IMR-90 (cell line): ENCODE results near the gene GSTM1. TPM values are rescaled to one million over a fixed set of nuclear protein-coding genes. Genes with fewer than 3 reads are reported as not detected.

Experiments used
- ATAC-seq: fragments of 200-7000 bp; cut with Tn5 transposase; 2 replicates; pipeline ENCODE4 v1.9.1; 2020; ENCODE audit warnings: low read depth, mild to moderate bottlenecking, moderate library complexity
- BruUV-seq: library from RNA; stranded (reverse); fragments of 400-500 nt; replicated peaks from 2 replicates; lab custom pipeline; 2021; lab: Mats Ljungman, UMichigan
- CTCF ChIA-PET: fragments of 300-600 bp; formaldehyde crosslinking; extraction: SDS; loops from one replicate; lab custom pipeline; 2021; ENCODE audit warnings: antibody characterized with exemption; lab: Yijun Ruan, JAX
- POLR2A ChIA-PET: fragments of 300-600 bp; sonication (Branson Sonifier 250); formaldehyde crosslinking; loops from one replicate; lab custom pipeline; 2022; ENCODE audit warnings: antibody characterized with exemption; ENCODE audit not compliant: unreplicated experiment; lab: Charles Lee
- DNase-seq: peaks from one replicate; pipeline ENCODE4 v3.0.0; 2013
- H2AFZ ChIP-seq: replicated peaks from 2 replicates; pipeline ENCODE3; 2013; ENCODE audit warnings: low read length, mild to moderate bottlenecking; ENCODE audit not compliant: poor library complexity
- H2AK5ac ChIP-seq: 2 replicates; pipeline ENCODE4 v1.6.1; 2013; ENCODE audit warnings: low read depth, low read length, inconsistent platforms
- H2AK9ac ChIP-seq: replicated peaks from 2 replicates; pipeline ENCODE3; 2013; ENCODE audit warnings: mild to moderate bottlenecking, low read depth, low read length, moderate library complexity; ENCODE audit not compliant: poor library complexity
- H2BK120ac ChIP-seq: 2 replicates; pipeline ENCODE4 v1.6.1; 2013; ENCODE audit warnings: low read depth, low read length, inconsistent platforms
- H2BK15ac ChIP-seq: 3 replicates; pipeline ENCODE4 v1.6.1; 2013; ENCODE audit warnings: low read depth, low read length, inconsistent platforms
- H2BK20ac ChIP-seq: 2 replicates; pipeline ENCODE4 v1.6.1; 2013; ENCODE audit warnings: low read depth, mild to moderate bottlenecking, inconsistent platforms, low read length, moderate library complexity
- H2BK5ac ChIP-seq: 2 replicates; pipeline ENCODE4 v1.6.1; 2013; ENCODE audit warnings: mild to moderate bottlenecking, low read depth, low read length, inconsistent platforms; ENCODE audit not compliant: poor library complexity, severe bottlenecking
- H3K14ac ChIP-seq: replicated peaks from 2 replicates; pipeline ENCODE4 v1.6.1; 2013; ENCODE audit warnings: low read depth, low read length, inconsistent platforms
- H3K18ac ChIP-seq: 2 replicates; pipeline ENCODE4 v1.6.1; 2013; ENCODE audit warnings: low read depth, low read length, control low read depth
- H3K23ac ChIP-seq: 2 replicates; pipeline ENCODE4 v1.6.1; 2013; ENCODE audit warnings: low read depth, low read length, inconsistent platforms
- H3K27ac ChIP-seq: 2 replicates; pipeline ENCODE4 v1.5.1; 2013; ENCODE audit warnings: mild to moderate bottlenecking, control low read depth, low read length; ENCODE audit not compliant: insufficient read depth
- H3K27me3 ChIP-seq: 2 replicates; pipeline ENCODE4 v1.6.1; 2013; ENCODE audit warnings: low read length; ENCODE audit not compliant: control insufficient read depth, insufficient read depth
- H3K36me3 ChIP-seq: 2 replicates; pipeline ENCODE4 v1.6.1; 2013; ENCODE audit warnings: low read length, mixed read lengths; ENCODE audit not compliant: control insufficient read depth, insufficient read depth
- H3K4ac ChIP-seq: 2 replicates; pipeline ENCODE4 v1.6.1; 2013; ENCODE audit warnings: low read depth, low read length, inconsistent platforms
- H3K4me1 ChIP-seq: 2 replicates; pipeline ENCODE4 v1.6.1; 2013; ENCODE audit warnings: low read length, mixed read lengths; ENCODE audit not compliant: control insufficient read depth, insufficient read depth
- H3K4me2 ChIP-seq: 2 replicates; pipeline ENCODE4 v1.6.1; 2013; ENCODE audit warnings: low read depth, mild to moderate bottlenecking, control low read depth, low read length, moderate library complexity
- H3K4me3 ChIP-seq: 2 replicates; pipeline ENCODE4 v1.5.1; 2013; ENCODE audit warnings: low read depth, mild to moderate bottlenecking, control low read depth, low read length, moderate library complexity; ENCODE audit not compliant: insufficient read depth
- H3K56ac ChIP-seq: 2 replicates; pipeline ENCODE4 v1.6.1; 2013; ENCODE audit warnings: low read length, inconsistent platforms; ENCODE audit not compliant: insufficient read depth; ENCODE audit errors: extremely low read depth
- H3K79me1 ChIP-seq, 2 experiments: 2 replicates each; pipeline ENCODE4 v1.6.1; 2013; ENCODE audit warnings: low read length in 2 of 2, inconsistent platforms in 1 of 2, low read depth in 1 of 2
- H3K9ac ChIP-seq: 2 replicates; pipeline ENCODE4 v1.6.1; 2013; ENCODE audit warnings: low read depth, low read length, control low read depth
- H3K9me1 ChIP-seq: 2 replicates; pipeline ENCODE4 v1.6.1; 2013; ENCODE audit warnings: low read length, inconsistent platforms; ENCODE audit not compliant: insufficient read depth
- H3K9me3 ChIP-seq: 2 replicates; pipeline ENCODE4 v1.6.1; 2013; ENCODE audit warnings: low read length; ENCODE audit not compliant: control insufficient read depth, insufficient read depth
- H4K20me1 ChIP-seq: 2 replicates; pipeline ENCODE4 v1.6.1; 2013; ENCODE audit warnings: low read length, inconsistent platforms; ENCODE audit not compliant: insufficient read depth
- H4K5ac ChIP-seq: 2 replicates; pipeline ENCODE4 v1.6.1; 2013; ENCODE audit warnings: mild to moderate bottlenecking, low read depth, low read length, control low read depth
- H4K8ac ChIP-seq, 2 experiments: 2 replicates each; pipeline ENCODE4 v1.6.1; 2013; ENCODE audit warnings: low read depth in 2 of 2, low read length in 2 of 2, control low read depth in 1 of 2, inconsistent platforms in 1 of 2
- H4K91ac ChIP-seq: 2 replicates; pipeline ENCODE4 v1.6.1; 2013; ENCODE audit warnings: low read depth, low read length, inconsistent platforms; ENCODE audit not compliant: insufficient read depth
- WGBS, 2 experiments: methylation state at CpG; one replicate each; pipeline versions ENCODE4 v1.1.5 to v1.1.7; 2013; ENCODE audit warnings: missing lambda C conversion rate in 2 of 2; ENCODE audit not compliant: insufficient read length in 1 of 2; ENCODE audit errors: extremely low coverage in 2 of 2; 5-methylcytosine and 5-hydroxymethylcytosine counted together
- dilution Hi-C: fragments of 300-500 bp; cut with HindIII; formaldehyde crosslinking; loops from one replicate; pipeline ENCODE4 v1.14.3; 2018; ENCODE audit warnings: low sequenced_read_pairs; ENCODE audit not compliant: unreplicated experiment
- in situ Hi-C: fragments of 300-500 bp; cut with MboI; formaldehyde crosslinking; loops from 3 replicates; pipeline ENCODE4 v1.14.3; 2019; ENCODE audit warnings: low sequenced_read_pairs, inconsistent platforms, mixed read lengths
- intact Hi-C: fragments of 100-400 bp; cut with micrococcal nuclease; formaldehyde crosslinking; loops from 2 replicates; pipeline ENCODE4 v1.10.0; 2022
- polyA plus RNA-seq, 3 experiments: library from polyadenylated mRNA; depleted of rRNA; stranded (reverse); fragments of >200 nt; gene quantifications; 2 replicates each; pipeline ENCODE4 v1.2.3, GENCODE V29; 2012; ENCODE audit warnings: low replicate concordance in 1 of 3
- total RNA-seq: library from RNA; depleted of rRNA; stranded (reverse); fragments of >200 nt; gene quantifications from 2 replicates; pipeline ENCODE4 v1.2.3, GENCODE V29; 2012
- TF ChIP-seq, protein P1 (sequence below): fragments of 150-350 bp; IDR thresholded peaks from 2 replicates; pipeline ENCODE4 v1.6.1; 2016; ENCODE audit warnings: low read depth, mild to moderate bottlenecking, low read length, moderate library complexity, borderline replicate concordance

GSTM1 gene
- total and polyA plus RNA-seq, 2 of the 4 experiments (the other 2 are of a cell fraction) = not detected

DNA sequence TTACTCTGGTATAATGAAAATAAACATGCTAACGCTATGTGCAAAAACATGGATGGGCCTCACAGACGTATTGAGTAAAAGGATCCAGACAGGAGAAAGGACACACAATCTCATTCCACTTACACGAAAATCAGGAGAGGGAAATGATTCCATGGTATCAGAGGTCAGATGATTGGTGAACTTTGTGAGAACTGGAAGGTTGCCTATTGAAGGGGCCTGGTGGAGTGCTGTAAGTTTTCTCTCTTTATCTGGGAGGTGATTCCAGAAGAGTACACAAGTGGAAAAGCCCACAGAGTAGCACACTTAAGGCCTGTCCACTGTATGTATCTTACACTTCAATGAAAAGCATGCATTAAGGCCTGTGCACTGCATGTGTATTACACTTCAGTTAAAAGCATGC, 10.2 kb upstream of the GSTM1 start:
- Histone ChIP-seq H3K27me3 (no peaks in the 10 kb centered on the region), H3K27ac (no peak overlapping the region), H3K4me2 (no peak overlapping the region), H4K20me1 (no peaks in the 10 kb centered on the region), H2AK9ac (no peak overlapping the region), H4K8ac (no peak overlapping the region), H2AK5ac (no peak overlapping the region), H2BK120ac (no peak overlapping the region), H3K4me3 (no peak overlapping the region), H3K14ac (no peak overlapping the region), H3K18ac (no peak overlapping the region), H2BK5ac (no peak overlapping the region), H4K91ac (no peak overlapping the region), H3K9ac (no peak overlapping the region), H4K5ac (no peak overlapping the region), H3K79me1 (no peaks in the 10 kb centered on the region), H3K36me3 (peaks cover 6% of the 10 kb centered on the region; the same call in 1 of the 2 replicates), H3K4ac (no peak overlapping the region), H2AFZ (no peak overlapping the region), H2BK15ac (no peak overlapping the region), H3K4me1 (peaks cover 2% of the 10 kb centered on the region; the same call in 1 of the 2 replicates), H2BK20ac (no peak overlapping the region), H3K23ac (no peak overlapping the region), H3K9me3 (no peaks in the 10 kb centered on the region), H3K56ac (no peak overlapping the region), H3K9me1 (no peaks in the 10 kb centered on the region)
- TF ChIP-seq, protein P1, sequence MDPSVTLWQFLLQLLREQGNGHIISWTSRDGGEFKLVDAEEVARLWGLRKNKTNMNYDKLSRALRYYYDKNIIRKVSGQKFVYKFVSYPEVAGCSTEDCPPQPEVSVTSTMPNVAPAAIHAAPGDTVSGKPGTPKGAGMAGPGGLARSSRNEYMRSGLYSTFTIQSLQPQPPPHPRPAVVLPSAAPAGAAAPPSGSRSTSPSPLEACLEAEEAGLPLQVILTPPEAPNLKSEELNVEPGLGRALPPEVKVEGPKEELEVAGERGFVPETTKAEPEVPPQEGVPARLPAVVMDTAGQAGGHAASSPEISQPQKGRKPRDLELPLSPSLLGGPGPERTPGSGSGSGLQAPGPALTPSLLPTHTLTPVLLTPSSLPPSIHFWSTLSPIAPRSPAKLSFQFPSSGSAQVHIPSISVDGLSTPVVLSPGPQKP = no peak
- ChIA-PET POLR2A (no interaction called here), CTCF (no interaction called here)
- intact Hi-C loops = loop anchor here (5.0 kb wide), 1 partner anchor 45 kb away; no protein-coding TSS in a partner anchor
- in situ Hi-C loops = no loop called here
- no CpG with 5 or more reads among the region's 3 CpGs for WGBS, 2 experiments
- peak; percentile 0 for DNase-seq
- ATAC-seq = no peak
- no TSS peak for BruUV-seq
- dilution Hi-C loops = no loop called here
